ENCODE measurements around the gene FAM177B. TPM values are rescaled to one million over a fixed set of nuclear protein-coding genes. Genes with fewer than 3 reads are reported as not detected.
A peak's percentile ranks its signal among the peaks of the same experiment; 100 is the strongest.

Gene FAM177B
- total and polyA plus RNA-seq, 4 experiments from 2014 or later = 0.30 to 0.79 (median 0.30) TPM; not detected in 1

DNA sequence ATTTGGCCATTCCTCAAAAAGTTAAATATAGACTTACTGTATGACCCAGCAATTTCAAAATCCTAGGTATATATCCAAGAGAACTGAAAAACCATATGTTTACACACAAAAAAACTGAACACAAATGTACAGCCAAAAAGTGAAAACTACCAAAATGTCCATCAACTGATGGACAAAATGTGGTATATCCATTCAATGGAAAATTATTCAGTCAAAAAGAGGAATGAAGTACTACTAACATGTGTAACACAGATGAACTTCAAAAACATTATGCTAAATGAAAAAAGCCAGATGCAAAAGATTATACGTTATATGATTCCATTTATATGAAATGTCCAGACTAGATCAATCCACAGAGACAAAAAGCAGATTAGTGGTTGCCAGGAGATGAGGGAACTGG is 32.7 kb upstream of the FAM177B start:
- DNase-seq = no peak
- ChIA-PET POLR2A (ENCODE audit: partially characterized antibody) (interaction anchor here (0.7 to 1.7 kb wide), 2 partner anchors 9 kb away, joined by 3 to 5 read pairs; partner anchors contain the start of gene BROX), CTCF (ENCODE audit: partially characterized antibody) (no interaction called here)
- H3K4me1 Mint-ChIP-seq = peaks cover 28 to 62% (median 44%) of the 10 kb centered on the region in 4 donors
- peak overlapping the region in 2 of 8 donors; percentile 19 to 32 for H3K4me3 Mint-ChIP-seq
- H3K36me3 Mint-ChIP-seq = peaks cover 36 to 42% of the 10 kb centered on the region in 2 donors
- peak overlapping the region in 1 of 7 donors; percentile 82 for H3K27ac Mint-ChIP-seq
- no peaks in the 10 kb centered on the region for H3K9me3 Mint-ChIP-seq
- no peak overlapping the region for H3K4me3 ChIP-seq (ENCODE audit: low read length in 2 of 2)
- no peaks in the 10 kb centered on the region for H3K27me3 Mint-ChIP-seq
- no peaks in the 10 kb centered on the region for H3K27me3 ChIP-seq (ENCODE audit: insufficient read depth, low read length)
- H3K4me1 ChIP-seq (ENCODE audit: insufficient read depth, low read length) = peaks cover 10% of the 10 kb centered on the region
- H3K9me3 ChIP-seq (ENCODE audit: control insufficient read depth in 1 of 2, low read length in 2 of 2) = no peaks in the 10 kb centered on the region
- no peak overlapping the region for H3K27ac ChIP-seq (ENCODE audit: low read depth, low read length)
- H3K36me3 ChIP-seq (ENCODE audit: insufficient read depth, low read length) = peaks cover 22% of the 10 kb centered on the region
- intact Hi-C loops (cut with micrococcal nuclease) = no loop called here

DNA sequence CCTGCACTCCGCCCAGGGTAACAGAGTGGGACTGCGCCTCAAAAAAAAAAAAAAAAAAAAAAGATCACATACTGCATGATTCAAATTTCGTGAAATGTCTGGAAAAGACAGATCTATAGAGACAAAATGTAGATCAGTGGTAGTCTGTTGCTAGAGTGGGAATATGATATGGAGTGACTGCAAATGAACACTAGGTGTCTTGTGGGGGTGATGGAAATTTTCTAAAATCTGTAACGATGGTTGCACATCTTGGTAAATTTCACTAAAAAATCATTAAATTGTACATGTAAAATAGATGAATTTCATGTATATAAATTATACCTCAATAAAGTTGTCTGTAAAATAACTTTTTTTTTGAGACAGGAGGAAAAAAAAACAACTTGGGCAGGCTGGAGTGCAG is 30.2 kb upstream of the FAM177B start:
- Mint-ChIP-seq H3K4me1 (peaks cover 39 to 81% (median 62%) of the 10 kb centered on the region in 4 donors), H3K27ac (no peak overlapping the region), H3K27me3 (no peaks in the 10 kb centered on the region), H3K9me3 (no peaks in the 10 kb centered on the region), H3K4me3 (no peak overlapping the region), H3K36me3 (peaks cover 34 to 42% of the 10 kb centered on the region in 2 donors)
- H3K4me1 ChIP-seq (ENCODE audit: insufficient read depth, low read length) = peaks cover 26% of the 10 kb centered on the region
- no peak overlapping the region for H3K4me3 ChIP-seq (ENCODE audit: low read length in 2 of 2)
- peaks cover 17% of the 10 kb centered on the region for H3K36me3 ChIP-seq (ENCODE audit: insufficient read depth, low read length)
- ChIA-PET POLR2A (ENCODE audit: partially characterized antibody) (no interaction called here), CTCF (ENCODE audit: partially characterized antibody) (no interaction called here)
- H3K9me3 ChIP-seq (ENCODE audit: control insufficient read depth in 1 of 2, low read length in 2 of 2) = no peaks in the 10 kb centered on the region
- no peaks in the 10 kb centered on the region for H3K27me3 ChIP-seq (ENCODE audit: insufficient read depth, low read length)
- intact Hi-C loops (cut with micrococcal nuclease) = no loop called here
- DNase-seq = no peak
- H3K27ac ChIP-seq (ENCODE audit: low read depth, low read length) = no peak overlapping the region

DNA sequence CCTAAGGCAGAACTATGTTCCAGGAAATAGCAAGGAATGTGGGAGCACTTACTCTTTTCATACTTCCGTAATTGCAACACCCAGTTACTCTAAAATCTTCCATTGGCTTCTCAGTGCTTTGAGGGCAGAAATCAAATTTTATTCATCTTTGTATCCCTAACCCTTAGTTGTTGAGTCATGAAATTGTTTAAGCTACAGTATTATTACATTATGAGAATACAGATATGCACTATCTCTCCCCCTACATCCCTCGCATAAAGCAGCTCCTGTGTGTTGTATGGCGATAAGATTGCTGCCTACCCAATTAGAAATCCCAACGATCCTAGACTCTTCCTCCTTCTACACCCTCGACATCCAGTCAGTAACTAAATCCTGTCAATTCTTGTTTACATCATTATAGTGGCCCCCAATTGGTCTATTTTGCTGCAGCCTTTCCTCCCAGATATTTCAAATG is 27.3 kb upstream of the FAM177B start:
- Mint-ChIP-seq H3K27ac (peak overlapping the region in 4 of 7 donors; percentile 2 to 99 (median 37)), H3K9me3 (peaks cover 0 to 5% (median 0%) of the 10 kb centered on the region in 8 donors), H3K4me1 (peaks cover 35 to 85% (median 58%) of the 10 kb centered on the region in 4 donors), H3K27me3 (no peaks in the 10 kb centered on the region), H3K36me3 (peaks cover 18 to 46% of the 10 kb centered on the region in 2 donors), H3K4me3 (peak overlapping the region in 6 of 8 donors; percentile 26 to 100 (median 97))
- no peaks in the 10 kb centered on the region for H3K27me3 ChIP-seq (ENCODE audit: insufficient read depth, low read length)
- intact Hi-C loops (cut with micrococcal nuclease) = loop anchor here (10.0 kb wide), 1 partner anchor 1285 kb away; no protein-coding TSS in a partner anchor
- no peak for DNase-seq
- H3K4me1 ChIP-seq (ENCODE audit: insufficient read depth, low read length) = peaks cover 27% of the 10 kb centered on the region
- no peak overlapping the region for H3K4me3 ChIP-seq (ENCODE audit: low read length in 2 of 2)
- H3K36me3 ChIP-seq (ENCODE audit: insufficient read depth, low read length) = peaks cover 5% of the 10 kb centered on the region
- ChIA-PET POLR2A (ENCODE audit: partially characterized antibody) (interaction anchor here (4.1 kb wide), 1 partner anchor 11 kb away, joined by 22 read pairs; no protein-coding TSS in a partner anchor), CTCF (ENCODE audit: partially characterized antibody) (no interaction called here)
- no peaks in the 10 kb centered on the region for H3K9me3 ChIP-seq (ENCODE audit: control insufficient read depth in 1 of 2, low read length in 2 of 2)
- H3K27ac ChIP-seq (ENCODE audit: low read depth, low read length) = no peak overlapping the region

DNA sequence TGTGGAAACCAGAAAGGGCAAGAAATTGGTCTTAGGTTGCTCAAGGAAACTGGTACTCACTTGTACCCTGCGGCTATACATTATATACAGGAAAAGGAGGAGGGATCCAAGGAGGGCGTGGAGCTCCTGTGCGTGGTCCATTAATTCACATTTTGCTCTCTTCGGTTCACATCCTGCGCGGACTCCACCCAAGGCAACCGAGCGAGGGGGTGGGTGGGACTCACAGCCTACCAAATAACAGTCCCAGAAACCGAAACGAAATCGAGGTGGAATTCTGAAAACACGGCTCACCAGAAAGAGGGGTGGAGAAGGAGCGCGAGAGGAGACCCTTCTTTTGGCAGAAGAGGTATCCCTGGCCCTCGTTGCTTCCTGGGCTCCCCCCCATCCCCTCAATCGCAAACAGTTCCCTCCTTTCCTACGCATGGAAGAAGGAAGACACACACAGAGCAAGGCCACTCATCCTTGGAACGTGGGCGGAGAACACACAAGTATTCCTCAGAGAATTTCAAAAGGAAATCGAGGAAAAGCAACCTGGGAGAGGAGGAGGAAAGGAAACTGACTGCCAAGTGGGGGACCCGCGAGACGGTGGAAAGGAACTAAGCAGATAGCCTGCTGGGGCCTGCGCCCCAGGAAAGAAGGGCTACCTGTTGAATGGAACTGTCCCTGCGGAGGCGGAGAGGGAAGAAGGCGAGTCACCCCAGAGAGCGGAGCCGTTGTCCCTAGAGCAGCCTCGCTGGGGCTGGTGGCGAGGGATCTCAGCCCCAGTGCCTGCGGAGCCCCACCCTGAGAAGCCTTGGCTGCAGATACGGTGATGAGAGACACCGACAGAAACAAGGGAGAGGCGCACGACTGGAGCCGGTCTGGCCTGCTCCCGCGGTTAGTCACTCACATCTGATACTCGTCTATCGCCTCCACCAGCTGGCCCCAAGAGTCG is 25.4 kb upstream of the FAM177B start:
- peaks cover 28 to 71% (median 47%) of the 10 kb centered on the region in 4 donors for H3K4me1 Mint-ChIP-seq
- peak overlapping the region; percentile 69 to 100 for H3K4me3 ChIP-seq (ENCODE audit: low read length in 2 of 2)
- H3K27me3 ChIP-seq (ENCODE audit: insufficient read depth, low read length) = no peaks in the 10 kb centered on the region
- H3K4me3 Mint-ChIP-seq = peak overlapping the region; percentile 94 to 100 (median 98)
- CTCF ChIA-PET (ENCODE audit: partially characterized antibody) = interaction anchor here (1.2 kb wide), 2 partner anchors 57 to 422 kb away, joined by 3 read pairs; no protein-coding TSS in a partner anchor
- no peaks in the 10 kb centered on the region for H3K9me3 ChIP-seq (ENCODE audit: control insufficient read depth in 1 of 2, low read length in 2 of 2)
- peak; percentile 50 to 82 (median 60) for DNase-seq
- H3K9me3 Mint-ChIP-seq = peaks cover 0 to 5% (median 0%) of the 10 kb centered on the region in 8 donors
- H3K27me3 Mint-ChIP-seq = no peaks in the 10 kb centered on the region
- intact Hi-C loops (cut with micrococcal nuclease) = loop anchor here (1.0 to 10.0 kb wide), 5 partner anchors 67 to 1721 kb away; partner anchors contain the start of gene DUSP10
- peaks cover 19 to 50% of the 10 kb centered on the region in 2 donors for H3K36me3 Mint-ChIP-seq
- H3K36me3 ChIP-seq (ENCODE audit: insufficient read depth, low read length) = peaks cover 5% of the 10 kb centered on the region
- peak overlapping the region; percentile 91 for H3K27ac ChIP-seq (ENCODE audit: low read depth, low read length)
- peaks cover 35% of the 10 kb centered on the region for H3K4me1 ChIP-seq (ENCODE audit: insufficient read depth, low read length)
- peak overlapping the region; percentile 94 to 100 (median 99) for H3K27ac Mint-ChIP-seq
- POLR2A ChIA-PET (ENCODE audit: partially characterized antibody) = interaction anchor here (0.7 to 4.1 kb wide), 16 partner anchors 10 to 1134 kb away, joined by 3 to 76 read pairs (median 10); partner anchors contain the start of genes DUSP10, MIA3, TAF1A and TP53BP2

DNA sequence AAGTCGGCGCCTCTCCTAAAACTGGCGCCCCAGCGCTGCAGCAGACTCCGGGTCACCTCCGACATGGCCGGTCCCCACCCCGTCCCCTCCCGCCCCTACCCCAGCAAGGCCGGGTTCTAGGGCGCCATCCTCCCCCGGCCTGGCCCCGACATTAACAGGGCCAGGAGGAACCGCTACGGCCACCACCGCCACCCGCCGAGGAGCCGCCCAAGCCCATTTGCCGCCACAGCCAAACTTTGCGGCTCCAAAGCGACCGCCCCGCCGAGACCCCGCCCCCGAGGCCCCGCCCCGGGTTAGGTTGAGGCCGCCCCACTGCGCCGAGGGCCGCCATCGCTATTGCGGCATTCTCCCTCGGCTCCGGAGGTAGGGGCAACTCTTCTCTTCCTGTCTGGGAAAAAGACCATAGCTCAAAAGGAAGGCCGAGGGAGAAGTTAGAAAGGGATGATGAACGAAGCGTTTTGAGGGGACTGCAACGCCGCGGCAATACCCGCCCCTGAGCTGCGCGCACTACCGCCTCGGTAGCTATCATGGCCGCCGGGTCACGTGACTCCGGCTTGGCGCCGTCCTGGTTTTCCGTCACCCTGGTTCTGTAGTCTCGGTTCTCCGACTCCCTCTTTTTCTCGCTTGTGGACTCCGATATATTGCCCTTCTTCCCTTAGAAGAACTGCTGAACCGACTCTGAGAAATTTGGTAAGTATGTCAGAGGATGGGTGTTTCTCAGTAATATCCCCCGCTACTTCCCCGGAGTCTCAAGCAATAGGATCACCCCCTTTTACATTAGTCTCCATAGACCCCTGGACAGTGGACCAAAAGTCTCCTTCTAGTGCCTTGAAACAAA is 24.5 kb upstream of the FAM177B start, which contains the start of the genes AIDA and BROX:
TSS of gene AIDA (minus strand) at position 239 of the 838 bp plus-strand sequence. CDS start at position 65, 174 bp downstream.
TSS of gene BROX (plus strand) at position 312 of the 838 bp plus-strand sequence. CDS start 3,136 bp downstream, outside the sequence.
- H3K27ac Mint-ChIP-seq = peak within 1 kb of the TSS; percentile 99 to 100 (median 100)
- Histone ChIP-seq H3K27me3 (ENCODE audit: insufficient read depth, low read length) (no peaks in the 10 kb centered on the region), H3K27ac (ENCODE audit: low read depth, low read length) (peak within 1 kb of the TSS; percentile 91), H3K9me3 (ENCODE audit: control insufficient read depth in 1 of 2, low read length in 2 of 2) (no peaks in the 10 kb centered on the region), H3K4me3 (ENCODE audit: low read length in 2 of 2) (peak within 1 kb of the TSS; percentile 84 to 100), H3K4me1 (ENCODE audit: insufficient read depth, low read length) (peaks cover 43% of the 10 kb centered on the region), H3K36me3 (ENCODE audit: insufficient read depth, low read length) (peaks cover 6% of the 10 kb centered on the region)
- peaks cover 30 to 74% (median 48%) of the 10 kb centered on the region in 4 donors for H3K4me1 Mint-ChIP-seq
- peaks cover 0 to 5% (median 0%) of the 10 kb centered on the region in 8 donors for H3K9me3 Mint-ChIP-seq
- peak within 1 kb of the TSS; percentile 94 to 100 (median 98) for H3K4me3 Mint-ChIP-seq
- no peaks in the 10 kb centered on the region for H3K27me3 Mint-ChIP-seq
- intact Hi-C loops (cut with micrococcal nuclease) = loop anchor here (1.0 to 10.0 kb wide), 9 partner anchors 57 to 1720 kb away; partner anchors contain the start of genes DISP1, DUSP10 and TAF1A
- CTCF ChIA-PET (ENCODE audit: partially characterized antibody) = interaction anchor here (0.7 to 2.4 kb wide), 7 partner anchors 14 to 421 kb away, joined by 3 to 11 read pairs (median 3); no protein-coding TSS in a partner anchor
- POLR2A ChIA-PET (ENCODE audit: partially characterized antibody) = interaction anchor here (0.7 to 4.1 kb wide), 33 partner anchors 8 to 1280 kb away, joined by 3 to 76 read pairs (median 6); partner anchors contain the start of genes DUSP10, FAM177B, MIA3 and TAF1A
- DNase-seq = peak; percentile 93 to 98 (median 94)
- peaks cover 16 to 55% of the 10 kb centered on the region in 2 donors for H3K36me3 Mint-ChIP-seq

Measured in CD4-positive, alpha-beta memory T cell (primary cell).